ENCODE data around the gene ANXA2. TPM values are rescaled to one million over a fixed set of nuclear protein-coding genes. Genes with fewer than 3 reads are reported as not detected.

Gene ANXA2
- total and polyA plus RNA-seq, 10 of the 15 experiments (the other 5 are each of a cell fraction or from before 2014, with no cell fraction given) = 135 to 540 (median 281) TPM

GRCh38 chr15:60419753-60420152 lies 22.0 kb upstream of the ANXA2 start:
- in situ Hi-C loops (cut with MboI) (no loop called here), intact Hi-C loops (cut with micrococcal nuclease; ENCODE audit: unreplicated experiment) (no loop called here)
- Histone ChIP-seq H3K4me2 (ENCODE audit: control insufficient read depth, insufficient read depth) (no peak overlapping the region), H4K20me1 (ENCODE audit: control insufficient read depth, insufficient read depth) (no peaks in the 10 kb centered on the region), H3K27ac (ENCODE audit: control insufficient read depth, insufficient read depth) (no peak overlapping the region), H3K9ac (ENCODE audit: control insufficient read depth, insufficient read depth, low read length) (no peak overlapping the region), H3K9me3 (replicated peaks; ENCODE audit: control insufficient read depth, insufficient read depth, low read length) (no peaks in the 10 kb centered on the region), H2AFZ (ENCODE audit: control insufficient read depth, low read depth, low read length) (no peak overlapping the region), H3K79me2 (ENCODE audit: control insufficient read depth, insufficient read depth, low read length) (no peaks in the 10 kb centered on the region), H3K4me3 (no peak overlapping the region), H3K36me3 (ENCODE audit: control insufficient read depth in 2 of 2, insufficient read depth in 2 of 2, low read length in 1 of 2) (no peaks in the 10 kb centered on the region; a peak in 1 of 4 replicates), H3K4me1 (ENCODE audit: control insufficient read depth, insufficient read depth, low read length) (no peaks in the 10 kb centered on the region), H3K27me3 (replicated peaks in 1 of 2; ENCODE audit: control insufficient read depth in 2 of 2, insufficient read depth in 2 of 2, low read length in 1 of 2) (no peaks in the 10 kb centered on the region)
- 94% methylated on average over 2 of the region's 2 CpGs for WGBS (ENCODE audit: insufficient coverage, insufficient replicate concordance, low lambda C conversion rate, missing lambda C conversion rate)
- FAIRE-seq = no peak
- ChIA-PET RAD21 (ENCODE audit: unreplicated experiment) (no interaction called here), CTCF (interaction anchor here (1.6 kb wide), 1 partner anchor 60 kb away, joined by 8 read pairs; no protein-coding TSS in a partner anchor), POLR2A (interaction anchor here (0.5 kb wide), 1 partner anchor 1219 kb away, joined by 3 read pairs; no protein-coding TSS in a partner anchor), SMC1A (ENCODE audit: uncharacterized antibody, unreplicated experiment) (no interaction called here)
- BruUV-seq (replicated peaks) = no TSS peak
- ATAC-seq = no peak
- TF ChIP-seq CHD4 (IDR thresholded peaks at IDR 0.05) (no peak), NFYA (IDR thresholded peaks at IDR 0.05; ENCODE audit: borderline replicate concordance, low read depth, low read length) (no peak), PKNOX1 (IDR thresholded peaks at IDR 0.05) (no peak), MAX (IDR thresholded peaks at IDR 0.05; ENCODE audit: low read depth, low read length) (no peak), KLF5 (IDR thresholded peaks at IDR 0.05; ENCODE audit: partially characterized antibody) (no peak), ATF7 (IDR thresholded peaks at IDR 0.05; ENCODE audit: low read depth) (no peak)
- no peak for DNase-seq (ENCODE audit: low read depth, low spot score)

GRCh38 chr15:60418096-60418495 lies 20.3 kb upstream of the ANXA2 start:
- Histone ChIP-seq H3K79me2 (ENCODE audit: control insufficient read depth, insufficient read depth, low read length) (no peaks in the 10 kb centered on the region), H3K9me3 (replicated peaks; ENCODE audit: control insufficient read depth, insufficient read depth, low read length) (no peaks in the 10 kb centered on the region), H2AFZ (ENCODE audit: control insufficient read depth, low read depth, low read length) (no peak overlapping the region), H3K4me1 (ENCODE audit: control insufficient read depth, insufficient read depth, low read length) (no peaks in the 10 kb centered on the region), H3K27ac (ENCODE audit: control insufficient read depth, insufficient read depth) (no peak overlapping the region), H3K27me3 (replicated peaks in 1 of 2; ENCODE audit: control insufficient read depth in 2 of 2, insufficient read depth in 2 of 2, low read length in 1 of 2) (no peaks in the 10 kb centered on the region), H3K4me3 (no peak overlapping the region), H4K20me1 (ENCODE audit: control insufficient read depth, insufficient read depth) (no peaks in the 10 kb centered on the region), H3K9ac (ENCODE audit: control insufficient read depth, insufficient read depth, low read length) (no peak overlapping the region), H3K36me3 (ENCODE audit: control insufficient read depth in 2 of 2, insufficient read depth in 2 of 2, low read length in 1 of 2) (no peaks in the 10 kb centered on the region; a peak in 1 of 4 replicates), H3K4me2 (ENCODE audit: control insufficient read depth, insufficient read depth) (no peak overlapping the region)
- TF ChIP-seq E2F4 (IDR thresholded peaks at IDR 0.05; ENCODE audit: low read depth, low read length) (no peak), SIX5 (IDR thresholded peaks at IDR 0.05; ENCODE audit: low read depth, low read length, severe bottlenecking) (no peak), KLF5 (IDR thresholded peaks at IDR 0.05; ENCODE audit: partially characterized antibody) (no peak), TCF3 (IDR thresholded peaks at IDR 0.05; ENCODE audit: borderline replicate concordance, insufficient read depth, low read depth, low read length) (no peak), POLR2A (IDR thresholded peaks at IDR 0.05; ENCODE audit: low read depth, low read length) (no peak), NBN (IDR thresholded peaks at IDR 0.05) (no peak), NKRF (conservative IDR thresholded peaks at IDR 0.05) (no peak)
- intact Hi-C loops (cut with micrococcal nuclease; ENCODE audit: unreplicated experiment) = no loop called here
- ChIA-PET CTCF (interaction anchor here (1.2 to 1.7 kb wide), 3 partner anchors 12 to 59 kb away, joined by 3 to 8 read pairs (median 5); no protein-coding TSS in a partner anchor), POLR2A (no interaction called here), SMC1A (ENCODE audit: uncharacterized antibody, unreplicated experiment) (interaction anchor here (0.9 to 1.6 kb wide), 3 partner anchors 12 to 303 kb away, joined by 3 to 6 read pairs (median 3); no protein-coding TSS in a partner anchor), RAD21 (ENCODE audit: unreplicated experiment) (no interaction called here)
- in situ Hi-C loops (cut with MboI) = no loop called here
- WGBS (ENCODE audit: insufficient coverage, insufficient replicate concordance, low lambda C conversion rate, missing lambda C conversion rate) = 93% methylated on average over 3 of the region's 3 CpGs
- FAIRE-seq (peak; percentile 13), ATAC-seq (no peak), DNase-seq (ENCODE audit: low read depth, low spot score) (no peak)
- BruUV-seq (replicated peaks) = no TSS peak
